IPS-18c (cell line): Measurements from ENCODE around the gene LCAT.
"Not testable (repeated sequence)": the region's sequence is repeated elsewhere in the genome, so short reads cannot be mapped to it uniquely, and the experiment has no call there.

Source experiments
- H3K4me3 ChIP-seq: 2 replicates; pipeline ENCODE4 v1.7.0; 2013; ENCODE audit warnings: low read depth, mild to moderate bottlenecking, low read length, moderate library complexity; ENCODE audit not compliant: insufficient read depth
- H3K9me3 ChIP-seq: one replicate; pipeline ENCODE4 v1.6.1; 2013; ENCODE audit warnings: mild to moderate bottlenecking, low read length, moderate library complexity; ENCODE audit not compliant: control insufficient read depth, insufficient read depth

Gene LCAT

GRCh38 chr16:67928561-67929364, 15.2 kb downstream of the LCAT start:
- H3K9me3 ChIP-seq: no peaks in the 10 kb centered on the region
- no peak overlapping the region for H3K4me3 ChIP-seq

- H3K4me3 ChIP-seq: no peak overlapping the region
Observed at GRCh38 chr16:67928147-67928546, 15.8 kb downstream of the LCAT start.

DNA sequence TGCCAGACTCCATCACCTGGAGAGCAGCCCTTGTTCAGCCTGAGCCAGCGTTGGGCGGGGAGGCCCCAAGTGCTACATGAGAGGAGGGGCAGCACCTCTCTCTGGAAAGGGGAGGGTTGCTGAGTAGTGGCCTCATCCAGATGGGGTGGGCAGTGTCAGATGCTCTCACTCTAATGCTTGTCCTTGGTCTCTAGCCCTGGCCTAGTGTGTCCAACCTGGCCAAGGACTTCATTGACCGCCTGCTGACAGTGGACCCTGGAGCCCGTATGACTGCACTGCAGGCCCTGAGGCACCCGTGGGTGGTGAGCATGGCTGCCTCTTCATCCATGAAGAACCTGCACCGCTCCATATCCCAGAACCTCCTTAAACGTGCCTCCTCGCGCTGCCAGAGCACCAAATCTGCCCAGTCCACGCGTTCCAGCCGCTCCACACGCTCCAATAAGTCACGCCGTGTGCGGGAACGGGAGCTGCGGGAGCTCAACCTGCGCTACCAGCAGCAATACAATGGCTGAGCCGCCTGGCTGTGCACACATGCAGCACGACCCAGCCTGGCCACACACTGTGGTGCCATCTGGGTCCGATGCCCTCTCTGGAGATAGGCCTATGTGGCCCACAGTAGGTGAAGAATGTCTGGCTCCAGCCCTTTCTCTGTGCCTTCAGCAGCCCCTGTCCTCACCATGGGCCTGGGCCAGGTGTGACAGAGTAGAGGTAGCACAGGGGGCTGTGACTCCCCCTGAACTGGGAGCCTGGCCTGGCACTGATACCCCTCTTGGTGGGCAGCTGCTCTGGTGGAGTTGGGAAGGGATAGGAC, 16.6 kb downstream of the LCAT start:
- H3K9me3 ChIP-seq: no peaks in the 10 kb centered on the region
- H3K4me3 ChIP-seq: no peak overlapping the region

More at GRCh38 chr16:67928147-67928546, 15.8 kb downstream of the LCAT start:
- H3K9me3 ChIP-seq: no peaks in the 10 kb centered on the region

GRCh38 chr16:67926181-67926750, 17.7 kb downstream of the LCAT start:
- no peak overlapping the region for H3K4me3 ChIP-seq
- H3K9me3 ChIP-seq: no peaks in the 10 kb centered on the region

DNA sequence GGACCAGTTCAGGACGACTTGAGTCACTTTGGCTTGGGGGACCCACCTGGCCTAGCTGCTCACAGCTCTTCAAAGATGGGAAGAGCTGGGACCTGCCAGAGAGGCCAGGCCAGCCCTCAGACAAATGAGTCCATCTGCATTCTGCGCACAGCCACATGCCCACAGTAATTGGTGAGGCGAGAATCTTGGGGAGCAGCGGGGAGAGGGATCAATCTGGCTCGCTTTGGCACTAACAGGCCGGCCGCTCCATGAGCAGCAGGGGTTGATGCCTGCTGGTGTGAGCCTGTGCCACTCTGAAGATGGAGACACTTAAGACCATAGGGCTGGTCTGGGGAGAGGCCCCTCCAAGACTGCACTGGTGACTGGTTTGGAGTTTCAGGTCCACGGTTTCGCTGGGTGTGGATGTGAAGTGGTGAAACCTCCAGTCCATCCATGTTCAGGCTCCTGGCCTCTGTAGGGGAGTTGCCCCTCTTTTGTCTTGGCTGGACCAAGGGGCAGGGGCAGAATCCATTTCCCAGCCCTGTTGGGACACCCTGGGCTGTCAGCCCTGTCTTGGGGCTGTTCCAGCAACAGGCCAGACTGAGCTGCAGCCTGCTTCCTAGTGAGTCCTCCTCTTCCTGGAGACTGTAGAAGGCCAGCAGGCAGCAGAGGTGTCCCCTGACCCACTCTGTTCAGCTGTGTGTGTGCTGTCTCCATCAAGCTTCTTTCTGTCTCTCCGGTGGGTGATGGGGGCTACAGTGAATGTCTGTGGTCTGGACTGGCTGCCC, 19.6 kb downstream of the LCAT start:
- Histone ChIP-seq H3K9me3 (no peaks in the 10 kb centered on the region), H3K4me3 (no peak overlapping the region)

GRCh38 chr16:67923414-67924116, 20.4 kb downstream of the LCAT start:
- Histone ChIP-seq H3K4me3 (no peak overlapping the region), H3K9me3 (no peaks in the 10 kb centered on the region)

GRCh38 chr16:67922740-67923139, 21.2 kb downstream of the LCAT start:
- Histone ChIP-seq H3K4me3 (no peak overlapping the region), H3K9me3 (no peaks in the 10 kb centered on the region)

GRCh38 chr16:67922221-67922620, 21.7 kb downstream of the LCAT start:
- Histone ChIP-seq H3K9me3 (no peaks in the 10 kb centered on the region), H3K4me3 (no peak overlapping the region)

GRCh38 chr16:67919622-67920221, 24.2 kb downstream of the LCAT start:
- Histone ChIP-seq H3K4me3 (no peak overlapping the region), H3K9me3 (no peaks in the 10 kb centered on the region)

- no peaks in the 10 kb centered on the region for H3K9me3 ChIP-seq
- H3K4me3 ChIP-seq: no peak overlapping the region
Observed at GRCh38 chr16:67917852-67918236, 26.1 kb downstream of the LCAT start.

DNA sequence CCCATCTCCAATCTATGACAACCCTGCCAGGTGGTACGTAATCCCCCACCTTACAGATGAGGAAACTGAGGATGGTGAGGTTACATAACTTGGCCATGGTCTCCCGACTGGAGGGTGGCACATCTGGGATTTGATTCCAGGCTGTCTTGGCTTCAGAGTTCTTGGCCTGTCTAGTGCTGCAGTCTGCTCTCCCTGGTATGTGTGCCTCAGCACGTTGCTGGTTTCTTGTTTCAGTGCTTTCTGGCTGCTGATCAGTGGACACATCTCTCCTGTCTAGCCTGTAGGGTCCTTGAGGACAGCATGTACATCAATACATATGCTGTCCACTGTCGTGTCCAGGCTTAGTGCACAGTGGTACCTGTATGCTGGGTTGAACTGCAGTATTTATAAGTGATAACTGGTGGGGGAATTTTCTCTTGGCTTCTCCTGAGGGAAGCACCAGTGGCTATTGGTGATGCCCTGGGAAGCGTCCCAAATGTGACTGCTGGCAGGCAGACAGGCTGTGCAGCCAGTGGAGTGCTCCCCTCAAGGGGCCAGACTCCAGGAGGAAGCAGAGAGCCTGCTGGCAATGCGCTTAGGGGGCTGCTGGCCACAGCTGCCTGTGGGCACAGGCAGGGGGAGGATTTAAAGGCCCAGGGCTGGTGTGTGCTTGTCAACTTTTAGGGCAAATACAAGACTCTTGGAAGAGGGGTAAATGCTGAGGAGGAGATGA, 26.6 kb downstream of the LCAT start:
- no peaks in the 10 kb centered on the region for H3K9me3 ChIP-seq
- no peak overlapping the region for H3K4me3 ChIP-seq

GRCh38 chr16:67915831-67916723, 27.8 kb downstream of the LCAT start:
- H3K4me3 ChIP-seq: no peak overlapping the region
- H3K9me3 ChIP-seq: no peaks in the 10 kb centered on the region

DNA sequence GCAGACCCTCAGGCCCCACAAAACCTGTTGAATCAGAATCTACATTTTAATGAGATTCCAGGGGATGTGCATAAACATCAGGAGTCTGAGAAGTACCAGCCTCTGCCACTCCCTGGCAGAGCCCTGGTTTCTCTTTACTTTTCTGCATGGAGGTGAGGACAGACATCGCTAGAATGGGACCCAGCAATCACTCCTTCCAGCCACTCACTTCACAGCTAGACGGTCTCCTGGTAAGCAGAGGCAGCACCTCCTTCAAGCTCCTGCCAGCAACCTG, 28.5 kb downstream of the LCAT start:
- H3K4me3 ChIP-seq, H3K9me3 ChIP-seq: not testable (repeated sequence)

- Histone ChIP-seq H3K9me3 (no peaks in the 10 kb centered on the region), H3K4me3 (no peak overlapping the region)
Observed at GRCh38 chr16:67914758-67915495, 29.0 kb downstream of the LCAT start.

DNA sequence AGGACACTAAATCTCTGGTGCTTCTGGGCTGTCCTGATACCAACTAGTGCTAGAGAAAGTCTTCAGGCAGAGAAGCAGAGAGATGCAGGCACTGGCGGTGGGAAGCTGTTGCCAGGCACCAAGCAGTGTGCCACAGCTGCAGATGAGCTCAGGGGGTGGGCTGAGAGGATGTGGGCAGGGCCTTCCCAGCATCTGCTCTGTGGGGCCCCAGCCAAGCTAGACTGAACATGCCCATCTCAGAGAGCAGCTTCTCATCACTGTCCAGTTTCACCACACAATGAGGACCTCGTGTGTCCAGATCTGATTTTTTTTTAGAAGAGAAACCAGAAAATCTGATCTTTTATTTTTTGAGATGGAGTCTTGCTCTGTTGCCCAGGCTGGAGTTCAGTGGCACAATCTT, 33.8 kb downstream of the LCAT start:
- no peak overlapping the region for H3K4me3 ChIP-seq
- peaks cover 2% of the 10 kb centered on the region for H3K9me3 ChIP-seq
